LNCAP (cell line): Measurements from ENCODE around the gene SYNE3.

Experiments
- CTCF ChIP-seq: fragments of 450-650 bp; IDR thresholded peaks from 2 replicates; pipeline ENCODE4 v1.5.1; 2017; ENCODE audit warnings: mild to moderate bottlenecking

The SYNE3 gene

GRCh38 chr14:95480887-95481226 is 35.6 kb downstream of the SYNE3 start:
- no peak for TF ChIP-seq CTCF

GRCh38 chr14:95480109-95480886 is 36.2 kb downstream of the SYNE3 start:
- TF ChIP-seq CTCF: no peak

GRCh38 chr14:95479494-95479893 is 37.0 kb downstream of the SYNE3 start:
- TF ChIP-seq CTCF: no peak

GRCh38 chr14:95478818-95479217 is 37.6 kb downstream of the SYNE3 start:
- TF ChIP-seq CTCF: no peak

GRCh38 chr14:95478309-95478708 is 38.1 kb downstream of the SYNE3 start:
- no peak for TF ChIP-seq CTCF

GRCh38 chr14:95477411-95478269 is 38.8 kb downstream of the SYNE3 start:
- no peak for TF ChIP-seq CTCF

GRCh38 chr14:95476747-95477146 is 39.7 kb downstream of the SYNE3 start:
- TF ChIP-seq CTCF: no peak
